Spleen (tissue), 7 donors: Measurements from ENCODE around the gene PTPRC.

Source experiments
- CTCF ChIP-seq, 11 experiments: fragments of 200-600 bp in 7 of 11; fragments of 450-650 bp in 4 of 11; sonication (generic) in 4 of 11; IDR thresholded peaks in 8 of 11; conservative IDR thresholded peaks in 3 of 11; 1 replicate in 7 of 11; 2 replicates in 4 of 11; pipeline versions ENCODE4 v1.4.0 to v1.8.0; 2016 to 2021; ENCODE audit warnings: antibody characterized with exemption in 11 of 11, inconsistent platforms in 4 of 11, mild to moderate bottlenecking in 1 of 11
- POLR2A ChIP-seq, 3 donors: fragments of 450-650 bp; IDR thresholded peaks; one replicate each; pipeline ENCODE4 v1.5.1; 2017; ENCODE audit warnings: antibody characterized with exemption in 3 of 3, mild to moderate bottlenecking in 1 of 3
- POLR2AphosphoS5 ChIP-seq, 3 donors: sonication (generic); formaldehyde crosslinking; IDR thresholded peaks; one replicate each; pipeline ENCODE4 v1.5.1; 2017; ENCODE audit warnings: antibody characterized with exemption in 3 of 3
- donor health status: DM: no; HTN: no; CAD: no; lungs with moderate emphysema.
- donor health status: DM: no; HTN: no; CAD: no.
- donor health status: DM: no; HTN: no; CAD: no.

GRCh38 chr1:198793714-198794113 lies 154.9 kb downstream of the PTPRC start:
- TF ChIP-seq POLR2AphosphoS5 (IDR thresholded peaks at IDR 0.05) = no peak
- TF ChIP-seq CTCF (IDR thresholded peaks at IDR 0.05 in 8 of 11, conservative IDR thresholded peaks at IDR 0.05 in 3 of 11) = no peak
- no peak for TF ChIP-seq POLR2A (IDR thresholded peaks at IDR 0.05)
